ENCODE measurements around the gene FLRT2. TPM values are rescaled to one million over a fixed set of nuclear protein-coding genes. Genes with fewer than 3 reads are reported as not detected.

FLRT2 gene
- total RNA-seq, 1 donor from 2014 or later = 0.17 TPM

DNA sequence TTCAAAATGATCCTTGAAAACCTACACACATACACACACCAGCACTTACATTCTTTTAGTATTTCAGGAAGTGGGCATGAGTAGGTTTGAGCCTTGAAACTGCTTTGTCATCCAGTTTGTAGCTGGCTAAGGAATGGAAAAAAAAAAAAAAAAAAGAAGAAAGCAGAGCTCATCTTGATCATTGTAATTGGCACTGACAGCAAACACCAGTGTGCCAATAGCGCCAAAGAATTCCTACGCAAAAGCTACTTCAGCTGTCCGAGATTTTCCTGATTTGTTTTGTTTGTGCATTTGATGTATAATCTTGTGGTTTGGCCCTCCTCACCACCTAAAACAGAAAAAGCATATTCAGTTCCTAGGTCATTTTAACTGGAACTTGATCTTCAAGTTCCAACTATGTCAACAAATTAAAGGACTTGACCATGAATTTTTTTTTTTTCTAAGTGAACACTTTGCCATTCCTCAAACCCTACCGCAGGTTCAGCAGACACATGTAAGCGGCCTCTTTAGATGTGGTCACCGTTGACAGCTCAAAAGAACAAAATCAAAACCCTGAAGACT, 57.3 kb downstream of the FLRT2 start:
- TF ChIP-seq, protein P1, sequence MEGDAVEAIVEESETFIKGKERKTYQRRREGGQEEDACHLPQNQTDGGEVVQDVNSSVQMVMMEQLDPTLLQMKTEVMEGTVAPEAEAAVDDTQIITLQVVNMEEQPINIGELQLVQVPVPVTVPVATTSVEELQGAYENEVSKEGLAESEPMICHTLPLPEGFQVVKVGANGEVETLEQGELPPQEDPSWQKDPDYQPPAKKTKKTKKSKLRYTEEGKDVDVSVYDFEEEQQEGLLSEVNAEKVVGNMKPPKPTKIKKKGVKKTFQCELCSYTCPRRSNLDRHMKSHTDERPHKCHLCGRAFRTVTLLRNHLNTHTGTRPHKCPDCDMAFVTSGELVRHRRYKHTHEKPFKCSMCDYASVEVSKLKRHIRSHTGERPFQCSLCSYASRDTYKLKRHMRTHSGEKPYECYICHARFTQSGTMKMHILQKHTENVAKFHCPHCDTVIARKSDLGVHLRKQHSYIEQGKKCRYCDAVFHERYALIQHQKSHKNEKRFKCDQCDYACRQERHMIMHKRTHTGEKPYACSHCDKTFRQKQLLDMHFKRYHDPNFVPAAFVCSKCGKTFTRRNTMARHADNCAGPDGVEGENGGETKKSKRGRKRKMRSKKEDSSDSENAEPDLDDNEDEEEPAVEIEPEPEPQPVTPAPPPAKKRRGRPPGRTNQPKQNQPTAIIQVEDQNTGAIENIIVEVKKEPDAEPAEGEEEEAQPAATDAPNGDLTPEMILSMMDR (conservative IDR thresholded peaks at IDR 0.05; ENCODE audit: low read depth, low read length) = no peak
- DNase-seq (ENCODE audit: low read depth) = peak; percentile 26
- no peak overlapping the region for H3K4me3 ChIP-seq (ENCODE audit: low read depth, low read length)

DNA sequence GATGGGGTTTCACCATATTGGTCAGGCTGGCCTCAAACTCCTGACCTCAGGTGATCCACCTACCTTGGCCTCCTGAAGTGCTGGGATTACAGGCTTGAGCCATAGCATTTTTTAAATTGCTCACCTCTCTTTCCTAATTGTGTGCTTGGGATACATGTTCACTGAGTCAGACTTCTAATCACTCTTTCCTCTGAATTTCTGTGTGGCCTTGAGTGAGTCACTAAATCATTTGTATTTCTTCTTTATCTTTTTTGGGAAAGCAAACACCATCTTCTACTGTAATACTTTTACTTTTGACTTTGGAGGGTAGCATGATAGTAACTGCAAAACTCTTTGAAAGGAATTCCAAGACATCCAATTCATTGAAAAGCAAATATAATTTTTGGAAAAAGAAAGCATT, 60.8 kb downstream of the FLRT2 start:
- TF ChIP-seq, protein P1 (conservative IDR thresholded peaks at IDR 0.05; ENCODE audit: low read depth, low read length) = no peak
- no peak overlapping the region for H3K4me3 ChIP-seq (ENCODE audit: low read depth, low read length)
- no peak for DNase-seq (ENCODE audit: low read depth)

DNA sequence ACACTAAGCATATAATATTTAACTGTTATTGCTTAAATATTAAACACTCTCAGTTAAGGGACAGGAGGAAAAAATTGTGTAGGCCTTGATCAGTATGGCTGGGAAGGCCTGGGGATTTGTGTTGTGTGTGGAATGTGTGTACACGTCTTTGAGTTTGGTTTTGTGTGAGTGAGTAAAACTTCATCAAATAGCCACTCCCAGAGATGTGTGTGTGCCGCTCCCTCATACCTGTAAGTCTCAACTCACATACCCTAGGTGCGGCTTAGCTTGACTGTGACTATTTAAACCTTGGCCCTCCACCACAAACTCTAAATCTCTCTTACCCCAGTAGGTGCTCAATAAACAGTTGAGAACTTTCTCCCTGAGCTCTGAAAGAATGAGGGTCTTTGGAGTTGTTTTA, 64.3 kb downstream of the FLRT2 start:
- DNase-seq (ENCODE audit: low read depth) = no peak
- H3K4me3 ChIP-seq (ENCODE audit: low read depth, low read length) = no peak overlapping the region
- TF ChIP-seq, protein P1 (conservative IDR thresholded peaks at IDR 0.05; ENCODE audit: low read depth, low read length) = no peak

DNA sequence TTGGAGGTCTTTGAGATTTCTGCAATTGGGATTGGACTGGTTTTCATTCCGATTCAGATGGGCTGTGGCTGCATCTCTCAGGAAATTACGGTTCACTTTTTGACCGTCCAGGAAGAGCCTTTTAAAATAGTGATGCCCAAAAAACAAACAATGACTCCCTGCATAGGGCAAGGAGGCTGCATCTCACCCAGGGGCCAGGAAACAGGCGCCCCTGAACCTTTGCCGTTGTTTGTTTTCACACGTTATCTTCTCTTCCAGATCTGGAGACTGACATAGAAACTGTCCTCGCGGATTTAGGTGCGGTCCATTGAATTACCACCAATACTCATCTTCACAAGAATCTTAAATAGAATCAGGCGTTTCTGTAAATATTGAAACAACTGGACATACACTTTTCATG, 66.0 kb downstream of the FLRT2 start:
- DNase-seq (ENCODE audit: low read depth) = no peak
- no peak overlapping the region for H3K4me3 ChIP-seq (ENCODE audit: low read depth, low read length)
- TF ChIP-seq, protein P1 (conservative IDR thresholded peaks at IDR 0.05; ENCODE audit: low read depth, low read length) = no peak

DNA sequence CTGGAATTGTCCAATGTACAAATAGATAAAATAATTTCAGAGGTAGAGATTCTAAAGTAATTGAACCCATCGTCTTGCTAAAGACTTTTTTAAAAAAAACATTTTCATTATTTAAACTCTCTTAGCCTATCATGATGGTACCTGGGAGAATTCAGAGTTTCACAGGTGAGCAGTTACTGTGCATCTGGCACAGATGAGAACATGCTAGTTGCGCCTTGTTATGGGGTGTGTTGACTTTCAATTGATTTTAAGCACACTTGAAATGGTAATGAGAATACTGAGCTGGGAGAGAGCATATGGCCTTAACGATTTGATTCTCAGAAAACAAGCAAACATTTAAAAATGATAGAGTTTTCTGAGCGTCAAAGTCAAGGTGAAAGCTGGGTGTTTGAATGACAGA, 66.6 kb downstream of the FLRT2 start:
- no peak overlapping the region for H3K4me3 ChIP-seq (ENCODE audit: low read depth, low read length)
- no peak for DNase-seq (ENCODE audit: low read depth)
- TF ChIP-seq, protein P1 (conservative IDR thresholded peaks at IDR 0.05; ENCODE audit: low read depth, low read length) = no peak

DNA sequence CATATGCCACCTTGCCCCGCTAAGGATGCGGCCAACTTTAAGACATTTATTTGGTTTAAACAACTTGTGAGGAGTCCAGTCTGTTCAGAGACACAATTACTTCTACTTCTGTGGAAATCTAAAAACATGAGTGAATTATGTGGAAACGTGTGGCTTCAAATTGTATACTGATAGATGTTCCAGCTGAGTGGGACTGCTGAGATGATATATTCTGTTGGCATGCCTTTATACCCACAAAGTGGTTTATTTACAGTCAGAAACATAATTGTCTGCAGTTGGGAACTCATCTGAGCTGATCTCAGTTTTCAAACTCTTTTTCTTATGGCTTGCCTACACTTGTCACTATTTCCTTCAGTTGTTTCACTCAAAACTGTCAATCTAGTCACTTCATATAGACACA, 67.8 kb downstream of the FLRT2 start:
- TF ChIP-seq, protein P1 (conservative IDR thresholded peaks at IDR 0.05; ENCODE audit: low read depth, low read length) = no peak
- no peak overlapping the region for H3K4me3 ChIP-seq (ENCODE audit: low read depth, low read length)
- no peak for DNase-seq (ENCODE audit: low read depth)

DNA sequence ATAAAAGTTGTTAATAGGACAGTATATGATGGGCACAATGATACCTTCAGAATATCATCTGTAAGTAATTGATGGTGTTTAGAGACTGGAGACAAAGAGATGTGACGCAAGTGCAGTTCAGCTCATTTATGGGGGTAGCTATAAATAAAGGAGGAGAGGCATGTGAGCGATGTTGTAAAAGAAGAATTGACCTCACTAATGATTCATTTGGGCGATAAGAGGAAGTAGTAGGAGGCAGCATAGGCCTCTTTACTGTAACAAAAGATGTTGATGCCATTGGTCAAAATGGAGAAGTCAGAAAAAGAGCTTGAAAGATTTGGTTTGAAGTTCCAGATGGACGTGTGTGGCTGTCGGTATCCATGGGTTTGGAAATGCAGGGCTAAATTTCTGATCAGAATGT, 70.0 kb downstream of the FLRT2 start:
- no peak overlapping the region for H3K4me3 ChIP-seq (ENCODE audit: low read depth, low read length)
- TF ChIP-seq, protein P1 (conservative IDR thresholded peaks at IDR 0.05; ENCODE audit: low read depth, low read length) = no peak
- no peak for DNase-seq (ENCODE audit: low read depth)

All from epithelial cell of proximal tubule (primary cell).